HG02642 (cell line): ENCODE measurements around the gene SUPT5H.

Experiments used
- ATAC-seq: cut with Tn5 transposase; IDR thresholded peaks from one replicate; pipeline ENCODE4 v1.9.1; 2021; ENCODE audit warnings: mild to moderate bottlenecking; ENCODE audit not compliant: unreplicated experiment, poor library complexity

SUPT5H gene

GRCh38 chr19:39445196-39446111 is at the start of gene SUPT5H:
Gene SUPT5H (plus strand): TSS chr19:39445582. CDS start chr19:39445891, 309 bp downstream.
- peak; percentile 86 for ATAC-seq

GRCh38 chr19:39397360-39398296 is 47.8 kb upstream of the SUPT5H start:
- peak; percentile 41 for ATAC-seq

GRCh38 chr19:39398297-39398864 is 47.0 kb upstream of the SUPT5H start:
- no peak for ATAC-seq

GRCh38 chr19:39399668-39400050 is 45.7 kb upstream of the SUPT5H start:
- no peak for ATAC-seq

GRCh38 chr19:39400061-39400460 is 45.3 kb upstream of the SUPT5H start:
- no peak for ATAC-seq

GRCh38 chr19:39401070-39401548 is 44.3 kb upstream of the SUPT5H start:
- no peak for ATAC-seq

- no peak for ATAC-seq
These were observed 43.6 kb upstream of the SUPT5H start for GRCh38 chr19:39401549-39402345.

GRCh38 chr19:39402346-39403300 is 42.8 kb upstream of the SUPT5H start:
- peak; percentile 30 for ATAC-seq

- ATAC-seq = peak; percentile 21
These were observed 41.8 kb upstream of the SUPT5H start for GRCh38 chr19:39403331-39404312.

- no peak for ATAC-seq
These were observed 40.0 kb upstream of the SUPT5H start for GRCh38 chr19:39405261-39405957.

- no peak for ATAC-seq
These were observed 39.3 kb upstream of the SUPT5H start for GRCh38 chr19:39405958-39406655.

GRCh38 chr19:39406656-39407409 is 38.5 kb upstream of the SUPT5H start, which contains the start of gene ZFP36:
Gene ZFP36 (plus strand): TSS chr19:39406847. CDS start chr19:39406905, 58 bp downstream.
- peak; percentile 28 for ATAC-seq

GRCh38 chr19:39407410-39407659 is 38.0 kb upstream of the SUPT5H start:
- ATAC-seq = no peak

- no peak for ATAC-seq
These were observed 37.6 kb upstream of the SUPT5H start for GRCh38 chr19:39407660-39408391.
